OCI-LY7 (cell line): ENCODE results near the gene B3GNT5. TPM values are rescaled to one million over a fixed set of nuclear protein-coding genes. Genes with fewer than 3 reads are reported as not detected.
A peak's percentile ranks its signal among the peaks of the same experiment; 100 is the strongest.

Source experiments
- Bru-seq: library from RNA; stranded (reverse); fragments of 400-500 nt; gene quantifications from one replicate; lab custom pipeline; 2021; lab: Mats Ljungman, UMichigan
- BruChase-seq, 2 experiments: library from RNA; stranded (reverse); fragments of 400-500 nt; gene quantifications; one replicate each; lab custom pipeline; 2021; lab: Mats Ljungman, UMichigan
- BruUV-seq: library from RNA; stranded (reverse); fragments of 400-500 nt; replicated peaks from 2 replicates; lab custom pipeline; 2021; lab: Mats Ljungman, UMichigan
- CTCF ChIA-PET: fragments of 300-600 bp; sonication (Branson Sonifier 250); formaldehyde crosslinking; loops from one replicate; lab custom pipeline; 2022; ENCODE audit warnings: antibody characterized with exemption; ENCODE audit not compliant: unreplicated experiment; lab: Charles Lee
- POLR2A ChIA-PET: fragments of 300-600 bp; sonication (Branson Sonifier 250); formaldehyde crosslinking; loops from one replicate; lab custom pipeline; 2022; ENCODE audit warnings: antibody characterized with exemption; lab: Charles Lee
- DNase-seq: peaks from one replicate; pipeline ENCODE4 v3.0.0-alpha.2; 2015; ENCODE audit warnings: low spot score
- H2AFZ ChIP-seq: fragments of 200-600 bp; sonication (generic), shearing (Covaris generic); 2 replicates; pipeline ENCODE4 v1.6.1; 2014; ENCODE audit warnings: mild to moderate bottlenecking, antibody characterized with exemption, low read length, moderate library complexity
- H3K27ac ChIP-seq: fragments of 200-600 bp; sonication (generic); 2 replicates; pipeline ENCODE4 v1.5.1; 2014; ENCODE audit warnings: mixed run types, low read depth, mild to moderate bottlenecking, moderate library complexity, low read length, inconsistent platforms; ENCODE audit not compliant: poor library complexity, severe bottlenecking
- H3K36me3 ChIP-seq: fragments of 200-600 bp; sonication (generic); 2 replicates; pipeline ENCODE4 v1.6.1; 2014; ENCODE audit warnings: mild to moderate bottlenecking, antibody characterized with exemption, low read length, moderate library complexity, mixed read lengths; ENCODE audit not compliant: insufficient read depth
- H3K4me1 ChIP-seq: fragments of 200-600 bp; sonication (generic); 2 replicates; pipeline ENCODE4 v1.5.1; 2014; ENCODE audit warnings: mild to moderate bottlenecking, low read length; ENCODE audit not compliant: insufficient read depth, poor library complexity, severe bottlenecking
- H3K4me2 ChIP-seq: fragments of 200-600 bp; sonication (generic); 2 replicates; pipeline ENCODE4 v1.6.1; 2014; ENCODE audit warnings: mild to moderate bottlenecking, low read length
- H3K4me3 ChIP-seq: fragments of 200-600 bp; sonication (generic); 2 replicates; pipeline ENCODE4 v1.5.1; 2014; ENCODE audit warnings: mild to moderate bottlenecking, low read depth, low read length; ENCODE audit not compliant: poor library complexity, severe bottlenecking
- H3K79me2 ChIP-seq: fragments of 200-600 bp; sonication (generic); 2 replicates; pipeline ENCODE4 v1.6.1; 2016; ENCODE audit warnings: low read depth, mild to moderate bottlenecking, low read length, moderate library complexity, mixed read lengths; ENCODE audit not compliant: insufficient read depth
- H3K9me2 ChIP-seq: fragments of 200-600 bp; sonication (generic); 2 replicates; pipeline ENCODE4 v1.6.1; 2016; ENCODE audit warnings: mild to moderate bottlenecking, low read length, mixed read lengths; ENCODE audit not compliant: insufficient read depth
- H3K9me3 ChIP-seq: fragments of 200-600 bp; sonication (generic); 2 replicates; pipeline ENCODE4 v1.6.1; 2014; ENCODE audit warnings: mild to moderate bottlenecking, mixed run types, low read length, mixed read lengths
- H4K20me1 ChIP-seq: fragments of 200-600 bp; sonication (generic); 2 replicates; pipeline ENCODE4 v1.6.1; 2014; ENCODE audit warnings: mild to moderate bottlenecking, antibody characterized with exemption, low read length, moderate library complexity, mixed read lengths; ENCODE audit not compliant: insufficient read depth
- EZH2phosphoT487 ChIP-seq: fragments of 200-600 bp; sonication (generic); IDR thresholded peaks from 2 replicates; pipeline ENCODE4 v1.6.1; 2018; ENCODE audit warnings: low read depth, borderline replicate concordance, mild to moderate bottlenecking, mixed run types, antibody characterized with exemption, low read length, moderate library complexity, mixed read lengths
- intact Hi-C: fragments of 100-400 bp; cut with micrococcal nuclease; formaldehyde crosslinking; loops from one replicate; pipeline ENCODE4 v1.10.0; 2022; ENCODE audit not compliant: unreplicated experiment
- long read RNA-seq: library from polyadenylated mRNA; stranded (forward); transcript quantifications from one replicate; pipeline ENCODE4 v2.0.0, GENCODE V29; 2022
- total RNA-seq, 2 experiments: library from RNA; depleted of rRNA in 1 of 2; stranded (reverse); fragments of >200 nt in 1 of 2; shearing (Covaris generic) in 1 of 2; gene quantifications; 2 replicates each; pipeline ENCODE4 v1.2.3, GENCODE V29; 2014 to 2022
- TF ChIP-seq, protein P1 (sequence below): fragments of 200-600 bp; sonication (generic); conservative IDR thresholded peaks from 2 replicates; pipeline ENCODE4 v1.5.1; 2014; ENCODE audit warnings: mild to moderate bottlenecking, antibody characterized with exemption, low read length, moderate library complexity, mixed read lengths

B3GNT5 gene, protein sequence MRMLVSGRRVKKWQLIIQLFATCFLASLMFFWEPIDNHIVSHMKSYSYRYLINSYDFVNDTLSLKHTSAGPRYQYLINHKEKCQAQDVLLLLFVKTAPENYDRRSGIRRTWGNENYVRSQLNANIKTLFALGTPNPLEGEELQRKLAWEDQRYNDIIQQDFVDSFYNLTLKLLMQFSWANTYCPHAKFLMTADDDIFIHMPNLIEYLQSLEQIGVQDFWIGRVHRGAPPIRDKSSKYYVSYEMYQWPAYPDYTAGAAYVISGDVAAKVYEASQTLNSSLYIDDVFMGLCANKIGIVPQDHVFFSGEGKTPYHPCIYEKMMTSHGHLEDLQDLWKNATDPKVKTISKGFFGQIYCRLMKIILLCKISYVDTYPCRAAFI
- not detected in 2 replicates for total RNA-seq (2014; rRNA removed; shearing (Covaris generic))
- 0.11 TPM in 1 of 2 replicates, not detected in the other for total RNA-seq (2022)
- Bru-seq, nascent RNA, result percentile 16 among the genes with signal in this experiment
- percentile 6 among the genes with signal in this experiment for BruChase-seq, experiment 1, labeled RNA remaining after a 6-hour chase
- percentile 19 among the genes with signal in this experiment for BruChase-seq, experiment 2, labeled RNA remaining after a 2-hour chase
- long read RNA-seq, result 0 reads

DNA sequence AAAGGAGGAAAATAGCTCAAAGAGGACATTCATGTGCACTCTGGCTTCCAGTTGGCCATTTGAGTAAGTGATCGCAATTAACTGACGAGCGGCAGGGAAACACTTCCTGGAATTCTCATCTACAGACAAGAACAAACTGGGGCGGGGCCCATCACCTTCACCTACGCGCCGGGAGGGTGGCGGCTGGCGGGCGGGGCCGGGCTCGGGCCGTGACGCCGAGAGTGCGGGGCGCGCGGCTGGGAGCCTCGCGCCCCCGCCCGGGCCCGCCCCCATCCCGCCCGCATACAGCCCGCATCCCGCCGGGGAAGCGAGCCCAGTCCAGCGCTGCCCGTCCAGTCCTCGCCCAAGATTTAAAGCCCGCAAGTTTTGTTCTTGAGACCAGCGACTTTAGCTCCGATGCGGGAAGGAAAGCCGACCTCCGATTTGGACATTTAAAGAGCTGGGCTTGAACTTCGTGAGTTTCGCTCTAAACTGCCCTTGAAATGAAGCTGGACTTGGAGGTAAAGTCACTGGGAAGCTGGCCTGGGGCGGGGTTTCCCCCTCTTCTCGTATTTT, at the start of gene B3GNT5:
Gene B3GNT5 (plus strand): TSS at position 281 of the 555 bp plus-strand sequence. CDS start 16,546 bp downstream, outside the sequence.
- Histone ChIP-seq H2AFZ (no peak within 1 kb of the TSS), H3K9me3 (no peaks in the 10 kb centered on the region), H3K9me2 (no peaks in the 10 kb centered on the region), H4K20me1 (no peaks in the 10 kb centered on the region), H3K27ac (no peak within 1 kb of the TSS), H3K4me3 (no peak within 1 kb of the TSS), H3K4me2 (no peak within 1 kb of the TSS), H3K36me3 (no peaks in the 10 kb centered on the region), H3K4me1 (no peaks in the 10 kb centered on the region), H3K79me2 (no peaks in the 10 kb centered on the region)
- POLR2A ChIA-PET, result no interaction called here
- CTCF ChIA-PET, result no interaction called here
- TF ChIP-seq, protein P1, sequence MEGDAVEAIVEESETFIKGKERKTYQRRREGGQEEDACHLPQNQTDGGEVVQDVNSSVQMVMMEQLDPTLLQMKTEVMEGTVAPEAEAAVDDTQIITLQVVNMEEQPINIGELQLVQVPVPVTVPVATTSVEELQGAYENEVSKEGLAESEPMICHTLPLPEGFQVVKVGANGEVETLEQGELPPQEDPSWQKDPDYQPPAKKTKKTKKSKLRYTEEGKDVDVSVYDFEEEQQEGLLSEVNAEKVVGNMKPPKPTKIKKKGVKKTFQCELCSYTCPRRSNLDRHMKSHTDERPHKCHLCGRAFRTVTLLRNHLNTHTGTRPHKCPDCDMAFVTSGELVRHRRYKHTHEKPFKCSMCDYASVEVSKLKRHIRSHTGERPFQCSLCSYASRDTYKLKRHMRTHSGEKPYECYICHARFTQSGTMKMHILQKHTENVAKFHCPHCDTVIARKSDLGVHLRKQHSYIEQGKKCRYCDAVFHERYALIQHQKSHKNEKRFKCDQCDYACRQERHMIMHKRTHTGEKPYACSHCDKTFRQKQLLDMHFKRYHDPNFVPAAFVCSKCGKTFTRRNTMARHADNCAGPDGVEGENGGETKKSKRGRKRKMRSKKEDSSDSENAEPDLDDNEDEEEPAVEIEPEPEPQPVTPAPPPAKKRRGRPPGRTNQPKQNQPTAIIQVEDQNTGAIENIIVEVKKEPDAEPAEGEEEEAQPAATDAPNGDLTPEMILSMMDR, result no peak
- TF ChIP-seq EZH2phosphoT487, result no peak
- DNase-seq, result no peak
- no TSS peak for BruUV-seq
- intact Hi-C loops, result no loop called here

DNA sequence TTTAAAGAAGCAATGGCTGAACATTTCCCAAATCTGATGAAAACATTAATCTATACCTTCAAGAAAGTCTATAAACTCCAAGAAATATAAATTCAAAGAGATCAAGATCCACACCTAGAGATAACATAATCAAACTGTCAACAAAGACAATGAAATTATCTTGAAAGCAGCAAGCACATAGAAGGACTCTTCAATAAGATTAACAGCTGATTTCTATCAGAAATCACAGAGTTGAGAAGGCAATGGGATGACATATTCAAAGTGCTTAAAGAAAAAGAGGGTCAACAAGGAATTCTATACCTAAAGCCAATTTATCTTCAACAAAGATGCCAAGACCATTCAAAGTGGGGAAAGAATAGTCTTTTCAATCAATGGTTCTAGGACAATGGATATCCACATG, 49.4 kb upstream of the B3GNT5 start:
- intact Hi-C loops, result no loop called here
- no peaks in the 10 kb centered on the region for H3K9me3 ChIP-seq
- CTCF ChIA-PET, result no interaction called here
- no peak for DNase-seq
- POLR2A ChIA-PET, result no interaction called here
- TF ChIP-seq, protein P1, result no peak
- TF ChIP-seq EZH2phosphoT487, result no peak
- no peaks in the 10 kb centered on the region for H3K36me3 ChIP-seq
- no peaks in the 10 kb centered on the region for H3K79me2 ChIP-seq
- no peaks in the 10 kb centered on the region for H4K20me1 ChIP-seq
- no peak overlapping the region for H3K27ac ChIP-seq
- no peaks in the 10 kb centered on the region for H3K9me2 ChIP-seq
- H2AFZ ChIP-seq, result no peak overlapping the region
- H3K4me3 ChIP-seq, result no peak overlapping the region
- H3K4me1 ChIP-seq, result no peaks in the 10 kb centered on the region
- H3K4me2 ChIP-seq, result no peak overlapping the region
- BruUV-seq, result no TSS peak
